Naive thymus-derived CD4-positive, alpha-beta T cell (primary cell): Measurements from ENCODE around the gene NFIC. TPM values are rescaled to one million over a fixed set of nuclear protein-coding genes. Genes with fewer than 3 reads are reported as not detected.
"Not testable (repeated sequence)": the region's sequence is repeated elsewhere in the genome, so short reads cannot be mapped to it uniquely, and the experiment has no call there.

Source experiments
- ATAC-seq: fragments of 150-1000 bp; cut with Tn5 transposase; 2 replicates; pipeline ENCODE4 v1.10.0; 2021; ENCODE audit warnings: mild to moderate bottlenecking, moderate library complexity
- CTCF ChIA-PET: fragments of 350-600 bp; sonication (Branson Sonifier 250); formaldehyde crosslinking; loops from one replicate; lab custom pipeline; 2021; ENCODE audit warnings: antibody characterized with exemption; lab: Charles Lee
- POLR2A ChIA-PET: fragments of 350-600 bp; sonication (Branson Sonifier 250); formaldehyde crosslinking; loops from one replicate; lab custom pipeline; 2021; ENCODE audit warnings: antibody characterized with exemption, inconsistent platforms; lab: Charles Lee
- DNase-seq, 9 donors: peaks; one replicate each; pipeline versions ENCODE4 v3.0.0 to v3.0.0-alpha.2; 2020 to 2022; ENCODE audit warnings: mixed read lengths in 1 of 9
- H3K27ac ChIP-seq: one replicate; pipeline ENCODE4 v1.7.0; 2013; ENCODE audit warnings: mild to moderate bottlenecking, low read depth, low read length, moderate library complexity
- H3K27me3 ChIP-seq, 2 donors: one replicate each; pipeline ENCODE4 v1.7.0; 2013; ENCODE audit warnings: low read length in 2 of 2, mild to moderate bottlenecking in 2 of 2, moderate library complexity in 2 of 2; ENCODE audit not compliant: control insufficient read depth in 2 of 2, insufficient read depth in 2 of 2
- H3K36me3 ChIP-seq, 3 experiments: 1 replicate in 2 of 3; 2 replicates in 1 of 3; pipeline ENCODE4 v1.7.0; 2013; ENCODE audit warnings: low read length in 3 of 3, mild to moderate bottlenecking in 3 of 3, moderate library complexity in 1 of 3; ENCODE audit not compliant: insufficient read depth in 3 of 3, control insufficient read depth in 2 of 3
- H3K4me1 ChIP-seq, 2 donors: one replicate each; pipeline ENCODE4 v1.7.0; 2013; ENCODE audit warnings: low read length in 2 of 2, mild to moderate bottlenecking in 2 of 2, moderate library complexity in 1 of 2; ENCODE audit not compliant: control insufficient read depth in 2 of 2, insufficient read depth in 2 of 2
- H3K4me3 ChIP-seq: 2 replicates; pipeline ENCODE4 v1.7.0; 2013; ENCODE audit warnings: mild to moderate bottlenecking, low read length
- H3K9me3 ChIP-seq, 3 experiments: 1 replicate in 2 of 3; 2 replicates in 1 of 3; pipeline ENCODE4 v1.7.0; 2013; ENCODE audit warnings: low read length in 3 of 3; ENCODE audit not compliant: control insufficient read depth in 2 of 3
- H3K27ac Mint-ChIP-seq, 9 donors: one replicate each; pipeline ENCODE4 v1.8.0; 2020 to 2022; ENCODE audit warnings: mixed read lengths in 9 of 9, mild to moderate bottlenecking in 8 of 9, moderate library complexity in 5 of 9, inconsistent platforms in 2 of 9
- H3K27me3 Mint-ChIP-seq, 5 donors: one replicate each; pipeline ENCODE4 v1.8.0; 2021 to 2022; ENCODE audit warnings: mixed read lengths in 5 of 5, mild to moderate bottlenecking in 1 of 5
- H3K36me3 Mint-ChIP-seq, 5 donors: one replicate each; pipeline ENCODE4 v1.8.0; 2020 to 2022; ENCODE audit warnings: mixed read lengths in 5 of 5, mild to moderate bottlenecking in 3 of 5, inconsistent platforms in 1 of 5
- H3K4me1 Mint-ChIP-seq, 7 donors: one replicate each; pipeline ENCODE4 v1.8.0; 2020 to 2022; ENCODE audit warnings: mixed read lengths in 7 of 7, mild to moderate bottlenecking in 3 of 7, inconsistent platforms in 1 of 7
- H3K4me3 Mint-ChIP-seq, 10 donors: one replicate each; pipeline ENCODE4 v1.8.0; 2020 to 2022; ENCODE audit warnings: mild to moderate bottlenecking in 10 of 10, mixed read lengths in 10 of 10, moderate library complexity in 6 of 10, inconsistent platforms in 2 of 10
- H3K9me3 Mint-ChIP-seq, 11 donors: one replicate each; pipeline ENCODE4 v1.8.0; 2020 to 2022; ENCODE audit warnings: mixed read lengths in 11 of 11, mild to moderate bottlenecking in 4 of 11, inconsistent platforms in 1 of 11, moderate library complexity in 1 of 11
- intact Hi-C, 2 donors: fragments of 100-400 bp; cut with micrococcal nuclease; formaldehyde crosslinking; loops; one replicate each; pipeline ENCODE4 v1.15.1; 2023
- polyA plus RNA-seq, 2 donors: library from polyadenylated mRNA; unstranded; fragments of 300-500 nt; fragmentation: Illumina TruSeq; gene quantifications; one replicate each; pipeline ENCODE4 v1.2.3, GENCODE V29; 2021
- total RNA-seq, 6 experiments: library from RNA in 5 of 6; stranded (reverse) in 5 of 6; gene quantifications; 1 replicate in 5 of 6; 2 replicates in 1 of 6; pipeline ENCODE4 v1.2.3 and lab custom pipeline; 2021 to 2026

NFIC gene
- total and polyA plus RNA-seq, 7 experiments from 2014 or later: 12.2 to 35.2 (median 31.1) TPM

DNA sequence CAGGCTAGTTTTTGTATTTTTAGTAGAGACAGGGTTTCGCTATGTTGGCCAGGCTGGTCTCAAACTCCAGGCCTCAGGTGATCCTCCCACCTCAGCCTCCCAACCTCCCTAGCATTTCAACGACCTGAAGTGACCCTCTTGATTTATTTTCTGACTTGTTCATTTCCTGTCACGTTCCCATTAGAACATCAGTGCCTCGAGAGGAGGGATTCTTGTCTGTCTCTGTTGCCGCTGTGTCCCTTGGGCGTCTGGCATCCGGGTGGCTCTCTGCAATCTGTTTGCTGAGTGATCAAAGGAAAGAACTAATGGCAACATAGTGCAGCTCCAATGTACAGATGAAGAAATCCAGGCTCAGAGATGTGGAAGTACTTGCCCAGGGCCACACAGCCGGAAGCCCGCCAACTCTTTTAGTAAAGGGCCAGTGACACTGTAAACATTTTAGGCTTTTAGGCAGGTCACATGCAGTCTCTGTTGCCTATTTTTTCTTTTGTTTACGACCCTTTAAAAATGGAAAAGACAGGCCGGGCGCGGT lies 47.5 kb downstream of the NFIC start:
- Mint-ChIP-seq H3K36me3 (peaks cover 0 to 11% (median 0%) of the 10 kb centered on the region in 5 donors), H3K27ac (no peak overlapping the region), H3K4me1 (peaks cover 0 to 6% (median 0%) of the 10 kb centered on the region in 7 donors), H3K4me3 (no peak overlapping the region), H3K9me3 (peaks cover 0 to 1% (median 0%) of the 10 kb centered on the region in 11 donors), H3K27me3 (no peaks in the 10 kb centered on the region)
- POLR2A ChIA-PET: no interaction called here
- ATAC-seq (no peak), DNase-seq (no peak)
- H3K9me3 ChIP-seq: no peaks in the 10 kb centered on the region
- no peak overlapping the region for H3K4me3 ChIP-seq
- no peaks in the 10 kb centered on the region for H3K27me3 ChIP-seq
- no peak overlapping the region for H3K27ac ChIP-seq
- intact Hi-C loops: no loop called here
- H3K36me3 ChIP-seq: no peaks in the 10 kb centered on the region
- CTCF ChIA-PET: no interaction called here
- H3K4me1 ChIP-seq: no peaks in the 10 kb centered on the region

DNA sequence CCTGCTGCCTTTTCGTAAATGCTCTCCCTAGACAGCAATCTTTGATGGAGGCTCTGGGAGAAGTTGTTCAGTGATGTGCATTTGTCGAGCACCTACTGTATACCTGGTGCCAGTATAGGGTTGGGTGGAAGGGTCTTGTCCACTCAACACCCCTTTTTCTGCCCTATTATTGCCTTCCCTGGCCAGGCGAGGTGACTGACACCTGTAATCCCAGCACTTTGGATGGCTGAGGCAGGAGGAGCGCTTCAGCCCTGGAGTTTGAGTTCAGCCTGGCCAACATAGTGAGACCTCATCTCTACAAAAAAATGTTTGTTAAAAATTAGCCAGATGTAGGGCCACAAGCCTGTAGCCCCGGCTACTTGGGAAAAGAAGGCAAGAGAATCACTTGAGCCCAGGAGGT lies 49.3 kb downstream of the NFIC start:
- H3K9me3 ChIP-seq: no peaks in the 10 kb centered on the region
- CTCF ChIA-PET: interaction anchor here (0.6 kb wide), 1 partner anchor 1389 kb away, joined by 4 read pairs; no protein-coding TSS in a partner anchor

DNA sequence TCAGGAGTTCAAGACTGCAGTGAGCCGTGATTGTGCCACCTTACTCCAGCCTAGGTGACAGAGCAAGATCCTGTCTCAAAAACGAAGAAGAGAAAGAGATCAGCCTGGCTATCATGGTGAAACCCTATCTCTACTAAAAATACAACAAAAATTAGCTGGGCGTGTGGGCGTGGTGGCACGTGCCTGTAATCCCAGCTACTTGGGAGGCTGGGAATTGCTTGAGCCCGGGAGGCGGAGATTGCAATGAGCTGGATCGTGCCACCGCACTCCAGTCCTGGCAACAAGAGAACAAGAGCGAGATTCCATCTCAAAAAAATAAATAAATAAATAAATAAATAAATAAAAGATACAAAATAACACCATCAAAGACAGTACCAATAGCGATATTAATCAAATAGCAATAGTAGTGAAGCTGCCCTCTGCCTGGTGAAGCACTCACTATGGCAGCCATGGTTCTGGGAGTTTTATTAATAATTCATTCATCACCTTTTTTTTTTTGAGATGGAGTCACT lies 53.9 kb downstream of the NFIC start:
- no peaks in the 10 kb centered on the region for H3K36me3 Mint-ChIP-seq
- H3K36me3 ChIP-seq: peaks cover 0 to 8% (median 0%) of the 10 kb centered on the region in 3 experiments
- ChIA-PET POLR2A (no interaction called here), CTCF (interaction anchor here (1.4 kb wide), 1 partner anchor 9 kb away, joined by 12 read pairs; no protein-coding TSS in a partner anchor)
- H3K9me3 ChIP-seq: no peaks in the 10 kb centered on the region
- H3K27ac ChIP-seq: no peak overlapping the region
- no peaks in the 10 kb centered on the region for H3K9me3 Mint-ChIP-seq
- H3K27ac Mint-ChIP-seq: no peak overlapping the region
- H3K27me3 Mint-ChIP-seq: no peaks in the 10 kb centered on the region
- no peak overlapping the region for H3K4me3 ChIP-seq
- H3K4me3 Mint-ChIP-seq: no peak overlapping the region
- no peaks in the 10 kb centered on the region for H3K27me3 ChIP-seq
- no peaks in the 10 kb centered on the region for H3K4me1 Mint-ChIP-seq
- no peak for ATAC-seq
- intact Hi-C loops: no loop called here
- DNase-seq: no peak
- no peaks in the 10 kb centered on the region for H3K4me1 ChIP-seq

More for the DNA sequence above, 49.3 kb downstream of the NFIC start:
- Histone ChIP-seq H3K36me3 (no peaks in the 10 kb centered on the region), H3K4me1 (no peaks in the 10 kb centered on the region), H3K4me3 (no peak overlapping the region), H3K27ac (no peak overlapping the region), H3K27me3 (no peaks in the 10 kb centered on the region)
- ATAC-seq (no peak), DNase-seq (no peak)
- Mint-ChIP-seq H3K4me3 (no peak overlapping the region), H3K27ac (no peak overlapping the region), H3K9me3 (no peaks in the 10 kb centered on the region), H3K27me3 (no peaks in the 10 kb centered on the region), H3K36me3 (peaks cover 0 to 3% (median 0%) of the 10 kb centered on the region in 5 donors), H3K4me1 (peaks cover 0 to 2% (median 0%) of the 10 kb centered on the region in 7 donors)
- POLR2A ChIA-PET: no interaction called here
- intact Hi-C loops: no loop called here

DNA sequence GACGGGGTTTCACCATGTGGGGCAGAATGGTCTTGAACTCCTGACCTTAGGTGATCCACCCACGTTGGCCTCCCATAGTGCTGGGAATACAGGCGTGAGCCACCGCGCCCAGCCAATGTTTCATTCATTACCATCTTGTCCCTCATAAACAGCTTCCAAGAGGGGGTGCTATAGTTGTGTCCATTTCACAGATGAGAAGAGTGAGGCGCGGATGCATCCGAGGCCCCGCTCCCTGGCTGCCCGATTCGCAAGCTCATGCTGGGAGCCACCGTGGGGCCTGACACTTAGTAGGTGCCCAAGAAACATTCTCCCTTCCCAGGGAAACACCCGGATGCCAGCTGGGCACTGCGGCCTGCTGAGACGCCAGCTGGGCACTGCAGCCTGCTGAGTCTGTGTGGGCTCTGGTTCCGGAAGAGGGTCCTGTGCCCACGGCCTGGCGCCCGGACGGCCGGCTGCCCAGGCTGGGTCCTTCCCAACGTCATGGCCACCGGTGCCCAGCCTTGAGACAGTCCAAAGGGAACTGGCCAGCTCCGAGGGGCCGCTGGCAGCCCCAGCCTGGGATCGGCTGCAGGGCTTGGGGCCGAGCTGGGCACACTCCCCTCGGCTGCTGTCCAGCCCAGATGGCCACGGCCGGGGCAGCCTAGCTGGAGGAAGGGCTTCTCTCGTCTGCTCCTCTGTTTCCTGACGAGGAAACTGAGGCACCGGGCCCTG lies 54.7 kb downstream of the NFIC start:
- no peaks in the 10 kb centered on the region for H3K9me3 Mint-ChIP-seq
- H3K4me1 Mint-ChIP-seq: no peaks in the 10 kb centered on the region
- DNase-seq (no peak), ATAC-seq (no peak)
- H3K27me3 ChIP-seq: no peaks in the 10 kb centered on the region
- H3K4me3 Mint-ChIP-seq: no peak overlapping the region
- H3K27me3 Mint-ChIP-seq: no peaks in the 10 kb centered on the region
- H3K4me1 ChIP-seq: no peaks in the 10 kb centered on the region
- H3K4me3 ChIP-seq: no peak overlapping the region
- ChIA-PET POLR2A (no interaction called here), CTCF (interaction anchor here (1.4 kb wide), 1 partner anchor 8 kb away, joined by 12 read pairs; no protein-coding TSS in a partner anchor)
- H3K9me3 ChIP-seq: no peaks in the 10 kb centered on the region
- intact Hi-C loops: no loop called here
- H3K27ac ChIP-seq: no peak overlapping the region
- H3K36me3 Mint-ChIP-seq: no peaks in the 10 kb centered on the region
- peaks cover 0 to 8% (median 0%) of the 10 kb centered on the region in 3 experiments for H3K36me3 ChIP-seq
- no peak overlapping the region for H3K27ac Mint-ChIP-seq

DNA sequence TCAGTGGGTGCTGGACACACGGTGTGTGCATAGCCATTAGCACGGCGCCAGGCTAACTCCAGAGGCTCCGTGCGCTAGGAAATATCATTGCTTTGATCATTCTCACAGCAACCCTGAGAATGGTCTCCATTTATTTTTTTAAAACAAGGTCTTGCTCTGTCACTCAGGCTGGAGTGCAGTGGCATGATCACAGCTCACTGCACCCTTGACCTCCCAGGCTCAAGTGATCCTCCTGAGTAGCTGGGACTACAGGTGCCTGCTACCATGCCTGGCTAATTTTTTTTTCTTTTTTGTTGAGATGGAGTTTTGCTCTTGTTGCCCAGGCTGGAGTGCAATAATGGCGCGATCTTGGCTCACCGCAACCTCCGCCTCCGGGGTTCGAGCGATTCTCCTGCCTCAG lies 55.3 kb downstream of the NFIC start:
- CTCF ChIA-PET, H3K36me3 Mint-ChIP-seq, H3K27me3 ChIP-seq, H3K9me3 ChIP-seq, ATAC-seq, H3K27ac Mint-ChIP-seq, H3K9me3 Mint-ChIP-seq, H3K4me1 Mint-ChIP-seq, H3K27me3 Mint-ChIP-seq, H3K27ac ChIP-seq, H3K4me3 Mint-ChIP-seq, H3K4me3 ChIP-seq, intact Hi-C loops, DNase-seq, H3K4me1 ChIP-seq: not testable (repeated sequence)
- H3K36me3 ChIP-seq: peaks cover 0 to 13% (median 0%) of the 10 kb centered on the region in 3 experiments
- POLR2A ChIA-PET: interaction anchor here (0.6 kb wide), 1 partner anchor 11 kb away, joined by 3 read pairs; no protein-coding TSS in a partner anchor

DNA sequence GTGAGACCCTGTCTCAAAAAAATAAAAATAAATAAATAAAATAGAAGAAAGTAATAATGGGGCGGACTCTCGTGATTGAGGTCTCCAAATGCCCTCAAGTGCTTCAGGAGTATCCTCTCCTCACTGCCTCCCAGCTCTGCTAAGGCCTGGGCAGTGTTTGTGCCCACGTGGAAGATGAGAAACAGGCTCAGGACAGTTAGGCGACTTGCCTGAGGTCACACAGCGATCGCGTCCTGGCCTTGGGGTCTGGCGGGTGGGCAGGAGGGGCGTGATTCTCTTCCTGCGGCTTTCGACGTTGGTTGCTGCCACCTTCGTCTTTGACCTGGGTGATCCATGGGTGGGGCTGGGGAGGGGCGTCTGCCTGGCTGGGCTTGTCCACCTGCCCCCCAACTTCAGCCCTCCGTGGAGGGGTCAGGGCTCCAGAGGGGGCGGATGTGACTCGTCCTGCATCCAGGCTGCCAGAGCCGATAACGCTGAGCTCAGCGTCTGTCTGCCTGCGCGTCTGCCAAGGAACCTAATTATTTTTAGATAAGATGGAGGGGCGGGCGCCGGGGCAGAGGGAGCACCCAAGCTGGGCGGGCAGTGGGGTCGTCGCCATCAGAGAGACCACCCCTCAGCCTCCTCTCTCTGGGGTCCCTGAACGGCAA lies 56.9 kb downstream of the NFIC start:
- ChIA-PET CTCF (no interaction called here), POLR2A (no interaction called here)
- no peak for DNase-seq
- Histone ChIP-seq H3K4me1 (no peaks in the 10 kb centered on the region), H3K9me3 (no peaks in the 10 kb centered on the region), H3K4me3 (no peak overlapping the region), H3K27ac (no peak overlapping the region), H3K36me3 (peaks cover 0 to 19% (median 0%) of the 10 kb centered on the region in 3 experiments), H3K27me3 (no peaks in the 10 kb centered on the region)
- Mint-ChIP-seq H3K9me3 (peaks cover 0 to 3% (median 0%) of the 10 kb centered on the region in 11 donors), H3K4me1 (peaks cover 0 to 4% (median 0%) of the 10 kb centered on the region in 7 donors), H3K27ac (no peak overlapping the region), H3K36me3 (peaks cover 0 to 14% (median 4%) of the 10 kb centered on the region in 5 donors), H3K27me3 (no peaks in the 10 kb centered on the region), H3K4me3 (no peak overlapping the region)
- intact Hi-C loops: no loop called here
- no peak for ATAC-seq
